Muscle of leg (tissue), 11 donors: ENCODE results near the gene ILRUN. TPM values are rescaled to one million over a fixed set of nuclear protein-coding genes. Genes with fewer than 3 reads are reported as not detected.
"Not testable (repeated sequence)": the region's sequence is repeated elsewhere in the genome, so short reads cannot be mapped to it uniquely, and the experiment has no call there.

Source experiments
- DNase-seq: peaks from one replicate; pipeline ENCODE4 v3.0.0; 2013
- H3K27ac ChIP-seq: one replicate; pipeline ENCODE4 v1.5.1; 2013; ENCODE audit warnings: mild to moderate bottlenecking, low read length, control low read depth
- H3K27me3 ChIP-seq: one replicate; pipeline ENCODE4 v1.6.1; 2013; ENCODE audit warnings: low read length; ENCODE audit not compliant: control insufficient read depth, insufficient read depth
- H3K36me3 ChIP-seq: one replicate; pipeline ENCODE4 v1.6.1; 2013; ENCODE audit warnings: low read length; ENCODE audit not compliant: control insufficient read depth, insufficient read depth
- H3K4me1 ChIP-seq: one replicate; pipeline ENCODE4 v1.6.1; 2013; ENCODE audit warnings: low read length; ENCODE audit not compliant: control insufficient read depth, insufficient read depth
- H3K4me3 ChIP-seq: one replicate; pipeline ENCODE4 v1.5.1; 2013; ENCODE audit warnings: low read length, control low read depth
- H3K9me3 ChIP-seq: replicated peaks from 2 replicates; pipeline ENCODE4 v1.6.1; 2013; ENCODE audit warnings: low read depth, low read length; ENCODE audit not compliant: control insufficient read depth
- WGBS: methylation state at CpG from one replicate; pipeline ENCODE4 v1.1.5; 2013; ENCODE audit warnings: missing lambda C conversion rate; ENCODE audit not compliant: insufficient coverage; 5-methylcytosine and 5-hydroxymethylcytosine counted together
- polyA plus RNA-seq, 8 donors: library from polyadenylated mRNA; unstranded; fragments of 120-200 nt; gene quantifications; one replicate each; pipeline versions ENCODE4 v1.2.1 to v1.2.3, GENCODE V29; 2013; ENCODE audit warnings: inconsistent platforms in 1 of 8, low replicate concordance in 1 of 8; ENCODE audit not compliant: insufficient read length in 8 of 8, insufficient read depth in 1 of 8
- total RNA-seq: library from RNA; stranded (reverse); fragments of 120-200 nt; gene quantifications from one replicate; pipeline ENCODE4 v1.2.4, GENCODE V29; 2013

The ILRUN gene
- total and polyA plus RNA-seq, 9 donors = 46.9 to 92.3 (median 73.5) TPM

- Histone ChIP-seq H3K9me3 (no peaks in the 10 kb centered on the region), H3K36me3 (peaks cover 5% of the 10 kb centered on the region), H3K4me3 (peak overlapping the region; percentile 36), H3K27ac (peak overlapping the region; percentile 94), H3K27me3 (no peaks in the 10 kb centered on the region), H3K4me1 (peaks cover 23% of the 10 kb centered on the region)
- peak; percentile 91 for DNase-seq
- 0% methylated on average over 2 of the region's 2 CpGs for WGBS
These were observed 39.1 kb downstream of the ILRUN start for GRCh38 chr6:34657307-34657978.

GRCh38 chr6:34657037-34657306 lies 39.6 kb downstream of the ILRUN start:
- Histone ChIP-seq H3K27ac (peak overlapping the region; percentile 94), H3K4me1 (peaks cover 23% of the 10 kb centered on the region), H3K4me3 (peak overlapping the region; percentile 36), H3K9me3 (no peaks in the 10 kb centered on the region), H3K36me3 (peaks cover 5% of the 10 kb centered on the region), H3K27me3 (no peaks in the 10 kb centered on the region)
- DNase-seq = peak; percentile 92
- 0% methylated on average over 1 of the region's 1 CpG for WGBS

- peak overlapping the region; percentile 36 for H3K4me3 ChIP-seq
- peaks cover 5% of the 10 kb centered on the region for H3K36me3 ChIP-seq
- H3K27ac ChIP-seq = peak overlapping the region; percentile 94
- no peaks in the 10 kb centered on the region for H3K9me3 ChIP-seq
- peaks cover 23% of the 10 kb centered on the region for H3K4me1 ChIP-seq
- peak; percentile 44 for DNase-seq
- WGBS = 50% methylated on average over 1 of the region's 5 CpGs
- no peaks in the 10 kb centered on the region for H3K27me3 ChIP-seq
These were observed 40.1 kb downstream of the ILRUN start for GRCh38 chr6:34656378-34657036.

- WGBS = 80% methylated on average over 8 of the region's 11 CpGs
- H3K4me3 ChIP-seq, H3K9me3 ChIP-seq, H3K27me3 ChIP-seq, H3K36me3 ChIP-seq, DNase-seq: not testable (repeated sequence)
- H3K4me1 ChIP-seq = peaks cover 23% of the 10 kb centered on the region
- peak overlapping the region; percentile 94 for H3K27ac ChIP-seq
These were observed 40.6 kb downstream of the ILRUN start for GRCh38 chr6:34655876-34656377.

- H3K27ac ChIP-seq = no peak overlapping the region
- no peak overlapping the region for H3K4me3 ChIP-seq
- H3K9me3 ChIP-seq = no peaks in the 10 kb centered on the region
- DNase-seq = no peak
- 93% methylated on average over 2 of the region's 3 CpGs for WGBS
- H3K4me1 ChIP-seq = peaks cover 23% of the 10 kb centered on the region
- H3K27me3 ChIP-seq = no peaks in the 10 kb centered on the region
- peaks cover 5% of the 10 kb centered on the region for H3K36me3 ChIP-seq
These were observed 42.4 kb downstream of the ILRUN start for GRCh38 chr6:34654061-34654710.

- Histone ChIP-seq H3K9me3 (no peaks in the 10 kb centered on the region), H3K4me3 (no peak overlapping the region), H3K36me3 (peaks cover 7% of the 10 kb centered on the region), H3K27me3 (no peaks in the 10 kb centered on the region), H3K27ac (no peak overlapping the region), H3K4me1 (peaks cover 12% of the 10 kb centered on the region)
- no peak for DNase-seq
- no CpG with 5 or more reads among the region's 1 CpG for WGBS
These were observed 44.3 kb downstream of the ILRUN start for GRCh38 chr6:34652263-34652662.

- Histone ChIP-seq H3K4me1 (peaks cover 2% of the 10 kb centered on the region), H3K4me3 (no peak overlapping the region), H3K27ac (no peak overlapping the region), H3K36me3 (peaks cover 7% of the 10 kb centered on the region), H3K27me3 (no peaks in the 10 kb centered on the region), H3K9me3 (no peaks in the 10 kb centered on the region)
- 20% methylated on average over 1 of the region's 2 CpGs for WGBS
- DNase-seq = no peak
These were observed 45.7 kb downstream of the ILRUN start for GRCh38 chr6:34650823-34651222.

GRCh38 chr6:34650232-34650631 lies 46.3 kb downstream of the ILRUN start:
- H3K4me3 ChIP-seq, H3K9me3 ChIP-seq, H3K27me3 ChIP-seq, H3K4me1 ChIP-seq, DNase-seq, H3K36me3 ChIP-seq, H3K27ac ChIP-seq: not testable (repeated sequence)
- no CpG with 5 or more reads among the region's 7 CpGs for WGBS

GRCh38 chr6:34648806-34649205 lies 47.8 kb downstream of the ILRUN start:
- Histone ChIP-seq H3K4me1 (peaks cover 6% of the 10 kb centered on the region), H3K4me3 (no peak overlapping the region), H3K36me3 (peaks cover 11% of the 10 kb centered on the region), H3K27ac (no peak overlapping the region), H3K9me3 (no peaks in the 10 kb centered on the region), H3K27me3 (no peaks in the 10 kb centered on the region)
- no peak for DNase-seq
